Endodermal cell (in vitro differentiated cells): Measurements from ENCODE around the gene GRK1. TPM values are rescaled to one million over a fixed set of nuclear protein-coding genes. Genes with fewer than 3 reads are reported as not detected.

Experiments
- DNase-seq: peaks from one replicate; pipeline ENCODE4 v3.0.0-alpha.2; 2017
- H3K27ac ChIP-seq: 2 replicates; pipeline ENCODE4 v1.5.1; 2013; ENCODE audit warnings: mild to moderate bottlenecking, low read depth, low read length, moderate library complexity
- H3K27me3 ChIP-seq: 2 replicates; pipeline ENCODE4 v1.6.1; 2013; ENCODE audit warnings: mild to moderate bottlenecking, low read length, moderate library complexity; ENCODE audit not compliant: insufficient read depth, control insufficient read depth, poor library complexity, severe bottlenecking
- H3K36me3 ChIP-seq: 2 replicates; pipeline ENCODE4 v1.7.0; 2013; ENCODE audit warnings: mild to moderate bottlenecking, low read length, moderate library complexity; ENCODE audit not compliant: control insufficient read depth, insufficient read depth
- H3K4me1 ChIP-seq: one replicate; pipeline ENCODE4 v1.7.0; 2013; ENCODE audit warnings: low read length; ENCODE audit not compliant: control insufficient read depth, insufficient read depth
- H3K4me3 ChIP-seq: 2 replicates; pipeline ENCODE4 v1.5.1; 2013; ENCODE audit warnings: mild to moderate bottlenecking, low read length, moderate library complexity
- H3K9ac ChIP-seq: 2 replicates; pipeline ENCODE4 v1.6.1; 2013; ENCODE audit warnings: mild to moderate bottlenecking, low read length, moderate library complexity; ENCODE audit not compliant: poor library complexity, severe bottlenecking; ENCODE audit errors: extremely low read depth
- H3K9me3 ChIP-seq: 2 replicates; pipeline ENCODE4 v1.6.1; 2013; ENCODE audit warnings: mild to moderate bottlenecking, low read length, moderate library complexity; ENCODE audit not compliant: control insufficient read depth
- H3K27ac Mint-ChIP-seq: 2 replicates; pipeline ENCODE4 v1.8.0; 2020; ENCODE audit warnings: mixed read lengths
- H3K27me3 Mint-ChIP-seq: 2 replicates; pipeline ENCODE4 v1.8.0; 2021; ENCODE audit warnings: mild to moderate bottlenecking, mixed read lengths; ENCODE audit not compliant: insufficient read depth
- H3K36me3 Mint-ChIP-seq: 2 replicates; pipeline ENCODE4 v1.8.0; 2020; ENCODE audit warnings: low read depth, mixed read lengths
- H3K4me1 Mint-ChIP-seq: 2 replicates; pipeline ENCODE4 v1.8.0; 2020; ENCODE audit warnings: mixed read lengths
- H3K4me3 Mint-ChIP-seq: 2 replicates; pipeline ENCODE4 v1.8.0; 2020; ENCODE audit warnings: mild to moderate bottlenecking, moderate library complexity, mixed read lengths
- H3K9me3 Mint-ChIP-seq: 2 replicates; pipeline ENCODE4 v1.8.0; 2020; ENCODE audit warnings: mild to moderate bottlenecking, mixed read lengths
- WGBS, 2 experiments: methylation state at CpG; one replicate each; pipeline versions ENCODE4 v1.1.5 to v1.1.7; 2013; ENCODE audit warnings: missing lambda C conversion rate in 2 of 2, mixed read lengths in 1 of 2; ENCODE audit not compliant: insufficient coverage in 1 of 2, insufficient read length in 1 of 2; 5-methylcytosine and 5-hydroxymethylcytosine counted together
- total RNA-seq, 2 donors: library from RNA; stranded (reverse); fragmentation: NEBNext Ultra II Directional in 1 of 2; extraction: Animal tissue kit (Norgen Biotek cat#: 25700) in 1 of 2; gene quantifications; 2 replicates in 1 of 2; 3 replicates in 1 of 2; pipeline ENCODE4 v1.2.1, GENCODE V29; 2021
- TF ChIP-seq, protein P1 (sequence below): fragments of 200-600 bp; sonication (generic); conservative IDR thresholded peaks from 2 replicates; pipeline ENCODE4 v1.5.0; 2021; ENCODE audit warnings: antibody characterized with exemption, mild to moderate bottlenecking

GRK1 gene
- total RNA-seq, 2 donors from 2014 or later, result 1.7 to 2.5 TPM

DNA sequence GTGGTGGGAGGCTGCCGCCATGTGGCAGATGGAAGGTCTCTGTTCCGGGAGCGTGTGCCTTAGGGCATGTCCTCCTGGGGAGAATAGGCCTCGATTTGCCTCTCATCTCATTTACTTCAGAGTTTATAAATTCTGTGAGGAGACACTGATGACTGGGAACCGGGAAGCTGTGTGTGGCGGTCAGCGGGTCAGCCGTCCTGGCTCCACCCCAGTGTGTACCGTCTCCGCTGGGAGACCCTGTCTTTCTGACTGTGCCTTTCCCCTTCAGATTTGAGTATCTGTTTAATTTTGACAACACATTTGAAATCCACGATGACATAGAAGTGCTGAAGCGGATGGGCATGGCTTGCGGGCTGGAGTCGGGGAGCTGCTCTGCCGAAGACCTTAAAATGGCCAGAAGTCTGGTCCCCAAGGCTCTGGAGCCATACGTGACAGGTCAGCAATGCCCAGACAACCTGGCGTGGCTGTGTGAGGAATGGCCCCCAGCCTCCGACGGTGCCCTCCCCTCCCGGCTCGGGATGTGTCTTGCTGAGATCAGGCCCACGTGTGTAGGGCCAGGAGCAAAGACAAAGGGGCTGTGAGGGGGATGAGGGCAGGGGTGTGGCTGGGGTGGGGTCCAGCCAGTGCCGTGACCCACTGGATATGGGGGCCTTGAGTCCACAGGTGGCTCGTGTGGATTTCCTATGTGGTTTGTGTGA, 30.6 kb upstream of the GRK1 start:
- Histone ChIP-seq H3K4me3 (no peak overlapping the region), H3K27ac (no peak overlapping the region), H3K9ac (no peak overlapping the region), H3K4me1 (no peaks in the 10 kb centered on the region), H3K9me3 (peaks cover 22% of the 10 kb centered on the region), H3K36me3 (peaks cover 88% of the 10 kb centered on the region), H3K27me3 (no peaks in the 10 kb centered on the region)
- DNase-seq, result no peak
- TF ChIP-seq, protein P1, sequence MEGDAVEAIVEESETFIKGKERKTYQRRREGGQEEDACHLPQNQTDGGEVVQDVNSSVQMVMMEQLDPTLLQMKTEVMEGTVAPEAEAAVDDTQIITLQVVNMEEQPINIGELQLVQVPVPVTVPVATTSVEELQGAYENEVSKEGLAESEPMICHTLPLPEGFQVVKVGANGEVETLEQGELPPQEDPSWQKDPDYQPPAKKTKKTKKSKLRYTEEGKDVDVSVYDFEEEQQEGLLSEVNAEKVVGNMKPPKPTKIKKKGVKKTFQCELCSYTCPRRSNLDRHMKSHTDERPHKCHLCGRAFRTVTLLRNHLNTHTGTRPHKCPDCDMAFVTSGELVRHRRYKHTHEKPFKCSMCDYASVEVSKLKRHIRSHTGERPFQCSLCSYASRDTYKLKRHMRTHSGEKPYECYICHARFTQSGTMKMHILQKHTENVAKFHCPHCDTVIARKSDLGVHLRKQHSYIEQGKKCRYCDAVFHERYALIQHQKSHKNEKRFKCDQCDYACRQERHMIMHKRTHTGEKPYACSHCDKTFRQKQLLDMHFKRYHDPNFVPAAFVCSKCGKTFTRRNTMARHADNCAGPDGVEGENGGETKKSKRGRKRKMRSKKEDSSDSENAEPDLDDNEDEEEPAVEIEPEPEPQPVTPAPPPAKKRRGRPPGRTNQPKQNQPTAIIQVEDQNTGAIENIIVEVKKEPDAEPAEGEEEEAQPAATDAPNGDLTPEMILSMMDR, result no peak
- Mint-ChIP-seq H3K36me3 (peaks cover 87% of the 10 kb centered on the region), H3K4me1 (no peaks in the 10 kb centered on the region), H3K27ac (no peak overlapping the region), H3K9me3 (peaks cover 12% of the 10 kb centered on the region), H3K27me3 (no peaks in the 10 kb centered on the region), H3K4me3 (no peak overlapping the region)
- WGBS, 2 experiments, result 95 to 97% methylated on average over 15 to 24 of the region's 24 CpGs

DNA sequence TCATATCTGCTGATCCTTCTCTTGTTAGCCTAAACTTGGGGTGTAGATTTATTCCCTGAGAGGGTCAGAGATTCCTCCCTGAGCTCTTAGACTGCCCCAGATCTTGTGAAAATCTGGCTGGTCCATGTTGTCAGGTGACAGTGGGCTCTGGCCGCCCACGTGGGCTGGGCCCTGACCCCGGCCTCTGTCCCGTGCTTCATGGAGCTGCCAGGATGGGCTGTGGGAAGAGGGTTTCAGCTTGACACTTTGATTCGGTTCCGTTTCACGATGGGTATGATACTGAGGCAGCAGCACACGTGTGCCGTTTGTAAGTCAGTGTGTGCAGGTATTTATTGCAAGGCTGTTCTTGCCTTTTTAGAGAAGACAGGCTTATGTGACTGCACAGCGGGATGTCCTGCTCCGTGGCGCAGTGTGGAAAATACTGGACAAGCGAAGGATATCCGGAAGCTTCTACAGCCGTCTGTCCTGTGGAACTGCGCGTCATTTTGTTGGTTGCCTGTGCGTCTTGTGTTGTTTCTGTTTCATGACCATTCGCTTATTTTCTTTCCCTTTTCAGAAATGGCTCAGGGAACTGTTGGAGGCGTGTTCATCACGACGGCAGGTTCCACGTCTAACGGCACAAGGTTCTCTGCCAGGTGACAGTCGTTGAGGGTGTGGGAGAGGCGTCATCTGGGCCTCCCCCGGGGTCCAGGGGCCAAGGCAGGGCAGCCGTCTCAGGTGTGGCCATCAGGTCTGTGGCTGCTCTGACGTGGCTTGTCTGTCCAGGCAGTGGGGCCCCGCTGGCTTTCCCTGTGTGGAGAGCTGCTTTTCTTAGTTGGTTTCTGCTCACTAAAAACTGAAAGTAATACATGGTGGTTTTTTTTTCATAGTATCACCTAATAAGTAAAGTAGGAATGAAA, 29.5 kb upstream of the GRK1 start:
- WGBS, 2 experiments, result 94 to 95% methylated on average over 17 to 30 of the region's 30 CpGs
- Mint-ChIP-seq H3K27ac (no peak overlapping the region), H3K9me3 (peaks cover 23% of the 10 kb centered on the region), H3K36me3 (peaks cover 88% of the 10 kb centered on the region), H3K4me1 (no peaks in the 10 kb centered on the region), H3K4me3 (no peak overlapping the region), H3K27me3 (no peaks in the 10 kb centered on the region)
- Histone ChIP-seq H3K9me3 (peaks cover 33% of the 10 kb centered on the region), H3K36me3 (peaks cover 92% of the 10 kb centered on the region), H3K27me3 (no peaks in the 10 kb centered on the region), H3K4me3 (no peak overlapping the region), H3K27ac (no peak overlapping the region), H3K9ac (no peak overlapping the region), H3K4me1 (no peaks in the 10 kb centered on the region)
- peak; percentile 35 for DNase-seq
- TF ChIP-seq, protein P1, result no peak

DNA sequence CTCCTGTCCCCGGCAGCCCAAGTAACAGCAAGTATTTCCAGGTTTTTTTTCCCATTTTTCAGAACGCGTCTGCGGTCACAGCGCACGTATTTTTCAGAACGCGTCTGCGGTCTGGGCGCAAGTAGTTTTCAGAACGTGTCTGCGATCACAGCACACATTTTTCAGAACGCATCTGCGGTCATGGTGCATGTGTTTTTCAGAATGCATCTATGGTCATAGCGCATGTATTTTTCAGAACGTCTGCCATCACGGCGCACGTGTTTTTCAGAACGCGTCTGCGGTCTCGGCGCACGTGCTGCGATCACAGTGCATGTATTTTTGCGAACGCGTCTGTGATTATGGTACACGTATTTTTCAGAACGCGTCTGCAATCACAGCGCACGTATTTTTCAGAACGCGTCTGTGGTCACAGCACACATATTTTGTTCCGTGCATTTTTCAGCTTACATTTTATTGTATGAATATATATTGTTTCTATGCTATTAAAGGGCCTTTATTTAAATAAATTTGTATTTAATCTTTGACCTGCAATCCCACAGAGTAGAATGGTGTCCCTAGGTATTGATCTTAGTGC, 28.8 kb upstream of the GRK1 start:
- TF ChIP-seq, protein P1, result no peak
- Mint-ChIP-seq H3K27me3 (no peaks in the 10 kb centered on the region), H3K36me3 (peaks cover 88% of the 10 kb centered on the region), H3K4me1 (no peaks in the 10 kb centered on the region), H3K9me3 (peaks cover 29% of the 10 kb centered on the region), H3K4me3 (no peak overlapping the region), H3K27ac (no peak overlapping the region)
- DNase-seq, result peak; percentile 11
- no peak overlapping the region for H3K9ac ChIP-seq
- H3K4me3 ChIP-seq, result no peak overlapping the region
- peaks cover 92% of the 10 kb centered on the region for H3K36me3 ChIP-seq
- 95 to 98% methylated on average over 33 to 36 of the region's 37 CpGs for WGBS, 2 experiments
- H3K4me1 ChIP-seq, result no peaks in the 10 kb centered on the region
- no peak overlapping the region for H3K27ac ChIP-seq
- no peaks in the 10 kb centered on the region for H3K27me3 ChIP-seq
- peaks cover 41% of the 10 kb centered on the region for H3K9me3 ChIP-seq
